Measurements from ENCODE around the gene C20orf204.

DNA sequence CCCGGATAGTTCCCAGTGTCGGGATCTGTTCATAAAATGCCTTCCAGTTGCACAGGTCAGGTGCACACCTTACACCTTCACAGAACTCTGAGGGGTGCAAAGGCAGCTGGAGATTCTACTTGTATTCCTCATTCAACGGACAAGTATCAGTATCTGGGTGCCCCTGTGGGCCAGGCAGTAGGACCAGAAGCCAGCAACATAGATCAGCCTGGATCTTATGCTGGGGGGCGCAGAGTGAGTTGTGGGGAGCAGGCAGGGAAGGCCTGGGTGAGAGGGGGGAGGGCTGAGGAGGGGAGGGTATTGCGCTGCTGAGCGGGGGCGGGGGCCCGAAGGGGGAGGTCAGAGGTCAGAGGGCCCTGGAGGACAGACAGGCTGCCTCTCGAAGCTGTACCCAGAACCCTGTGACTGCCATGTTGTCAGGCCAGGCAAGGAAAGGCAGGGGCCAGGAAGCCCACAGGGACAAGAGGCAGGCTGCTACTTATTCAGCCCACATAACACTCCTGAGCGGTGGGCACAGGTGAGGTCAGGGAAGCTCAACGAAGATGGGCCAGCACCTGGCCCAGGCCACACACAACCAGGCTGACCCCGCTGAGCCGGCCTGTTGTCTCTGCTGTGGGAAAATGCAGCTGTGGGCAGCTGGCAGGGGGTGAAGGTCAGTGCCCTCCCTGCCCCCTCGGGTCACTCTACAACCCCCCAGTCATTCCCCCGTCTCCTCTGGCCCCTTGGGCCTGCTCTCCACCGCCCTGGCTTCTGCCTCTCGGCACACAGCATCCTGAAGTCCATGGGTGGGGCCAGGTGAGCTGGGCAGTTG, 45.0 kb downstream of the C20orf204 start:
- TF ChIP-seq CTCF (IDR thresholded peaks at IDR 0.05) (no peak), POLR2A (IDR thresholded peaks at IDR 0.05) (no peak)

Data from esophagus squamous epithelium (tissue), 4 donors.